Neural cell (in vitro differentiated cells): Measurements from ENCODE around the gene BCOR. TPM values are rescaled to one million over a fixed set of nuclear protein-coding genes. Genes with fewer than 3 reads are reported as not detected.

Experiments used
- H2AFZ ChIP-seq: fragments of 200-600, 300-800 bp; sonication (generic), shearing (Covaris generic); 2 replicates; pipeline ENCODE4 v1.6.0; 2014; ENCODE audit warnings: low read depth, mild to moderate bottlenecking, antibody characterized with exemption, low read length, moderate library complexity
- H3F3A ChIP-seq: fragments of 200-600 bp; shearing (Covaris generic); 2 replicates; pipeline ENCODE4 v1.6.1; 2016; ENCODE audit warnings: mild to moderate bottlenecking, moderate library complexity, mixed read lengths, antibody characterized with exemption, low read length; ENCODE audit not compliant: insufficient read depth, poor library complexity, severe bottlenecking
- H3K27ac ChIP-seq: fragments of 200-600, 300-800 bp; sonication (generic), shearing (Covaris generic); 2 replicates; pipeline ENCODE4 v1.5.1; 2014; ENCODE audit warnings: mild to moderate bottlenecking, low read length, moderate library complexity
- H3K27me3 ChIP-seq: fragments of 300-800, 200-600 bp; sonication (generic), shearing (Covaris generic); 2 replicates; pipeline ENCODE4 v1.6.0; 2014; ENCODE audit warnings: mild to moderate bottlenecking, low read depth, low read length, moderate library complexity; ENCODE audit not compliant: insufficient read depth
- H3K36me3 ChIP-seq: fragments of 300-800, 200-600 bp; sonication (generic), shearing (Covaris generic); 2 replicates; pipeline ENCODE4 v1.5.1; 2014; ENCODE audit warnings: mild to moderate bottlenecking, antibody characterized with exemption, low read length, moderate library complexity; ENCODE audit not compliant: insufficient read depth
- H3K4me2 ChIP-seq: fragments of 300-800, 200-600 bp; sonication (generic), shearing (Covaris generic); 2 replicates; pipeline ENCODE4 v1.6.0; 2014; ENCODE audit warnings: mild to moderate bottlenecking, low read length
- H3K4me3 ChIP-seq: fragments of 300-800, 200-600 bp; sonication (generic), shearing (Covaris generic); 2 replicates; pipeline ENCODE4 v1.5.1; 2014; ENCODE audit warnings: mild to moderate bottlenecking, low read length, moderate library complexity
- H3K79me2 ChIP-seq: fragments of 200-600 bp; shearing (Covaris generic); replicated peaks from 2 replicates; pipeline ENCODE4 v1.6.0; 2014; ENCODE audit warnings: mild to moderate bottlenecking, low read length, moderate library complexity; ENCODE audit not compliant: insufficient read depth
- H3K9ac ChIP-seq: fragments of 300-800, 200-600 bp; sonication (generic), shearing (Covaris generic); 2 replicates; pipeline ENCODE4 v1.6.1; 2016; ENCODE audit warnings: mild to moderate bottlenecking, low read length, mixed read lengths
- H3K9me2 ChIP-seq: fragments of 200-600 bp; shearing (Covaris generic); 2 replicates; pipeline ENCODE4 v1.6.1; 2016; ENCODE audit warnings: mild to moderate bottlenecking, low read length, mixed read lengths; ENCODE audit not compliant: insufficient read depth
- H3K9me3 ChIP-seq: fragments of 200-600, 300-800 bp; sonication (generic), shearing (Covaris generic); 2 replicates; pipeline ENCODE4 v1.6.1; 2016; ENCODE audit warnings: mild to moderate bottlenecking, mixed run types, low read length, moderate library complexity, mixed read lengths
- H4K20me1 ChIP-seq: fragments of 200-600 bp; shearing (Covaris generic); 2 replicates; pipeline ENCODE4 v1.6.1; 2016; ENCODE audit warnings: mild to moderate bottlenecking, mixed run types; ENCODE audit not compliant: insufficient read depth
- CTCF ChIP-seq: fragments of 450-650 bp; IDR thresholded peaks from 2 replicates; pipeline ENCODE4 v1.5.1; 2014; ENCODE audit warnings: antibody characterized with exemption, mild to moderate bottlenecking, moderate library complexity; ENCODE audit not compliant: poor library complexity, severe bottlenecking
- EP300 ChIP-seq: fragments of 450-650 bp; conservative IDR thresholded peaks from 2 replicates; pipeline ENCODE4 v1.6.1; 2014; ENCODE audit warnings: antibody characterized with exemption, mild to moderate bottlenecking, moderate library complexity; ENCODE audit not compliant: poor library complexity, severe bottlenecking
- EZH2 ChIP-seq: fragments of 200-600, 300-800 bp; shearing (Covaris generic), sonication (generic); IDR thresholded peaks from 2 replicates; pipeline ENCODE4 v1.6.1; 2014; ENCODE audit warnings: antibody characterized with exemption, low read length, borderline replicate concordance, mild to moderate bottlenecking; ENCODE audit not compliant: insufficient read depth, poor library complexity, severe bottlenecking
- MXI1 ChIP-seq: fragments of 450-650 bp; conservative IDR thresholded peaks from 2 replicates; pipeline ENCODE4 v1.6.1; 2014; ENCODE audit warnings: antibody characterized with exemption, mild to moderate bottlenecking; ENCODE audit not compliant: poor library complexity, severe bottlenecking
- POLR2AphosphoS5 ChIP-seq: IDR thresholded peaks from 2 replicates; pipeline ENCODE4 v1.6.1; 2012
- RAD21 ChIP-seq: fragments of 450-650 bp; conservative IDR thresholded peaks from 2 replicates; pipeline ENCODE4 v1.6.1; 2014; ENCODE audit warnings: antibody characterized with exemption, mild to moderate bottlenecking, moderate library complexity
- REST ChIP-seq: IDR thresholded peaks from 2 replicates; pipeline ENCODE4 v1.6.1; 2012; ENCODE audit warnings: borderline replicate concordance
- SMC3 ChIP-seq: fragments of 450-650 bp; conservative IDR thresholded peaks from 2 replicates; pipeline ENCODE4 v1.6.1; 2014; ENCODE audit warnings: antibody characterized with exemption, mild to moderate bottlenecking, moderate library complexity; ENCODE audit not compliant: poor library complexity
- TAF1 ChIP-seq: IDR thresholded peaks from 2 replicates; pipeline ENCODE4 v1.6.1; 2012; ENCODE audit warnings: low read depth
- polyA plus RNA-seq: library from polyadenylated mRNA; depleted of rRNA; stranded (reverse); fragments of >200 nt; gene quantifications from 2 replicates; pipeline ENCODE4 v1.2.3, GENCODE V29; 2014

The BCOR gene
- polyA plus RNA-seq, 1 donor from 2014 or later: 18.0 TPM

GRCh38 chrX:40062525-40063155 lies 35.1 kb downstream of the BCOR start:
- no peak for TF ChIP-seq RAD21
- TF ChIP-seq TAF1: no peak
- no peak for TF ChIP-seq POLR2AphosphoS5
- no peak for TF ChIP-seq REST
- TF ChIP-seq CTCF: no peak
- no peak for TF ChIP-seq MXI1
- TF ChIP-seq EZH2: no peak
- Histone ChIP-seq H3K4me3 (no peak overlapping the region), H3K79me2 (no peaks in the 10 kb centered on the region), H3F3A (no peaks in the 10 kb centered on the region), H3K4me2 (no peak overlapping the region), H3K9me3 (no peaks in the 10 kb centered on the region), H3K27me3 (no peaks in the 10 kb centered on the region), H2AFZ (no peak overlapping the region), H3K27ac (no peak overlapping the region), H3K36me3 (no peaks in the 10 kb centered on the region), H3K9ac (no peak overlapping the region), H4K20me1 (no peaks in the 10 kb centered on the region), H3K9me2 (no peaks in the 10 kb centered on the region)

- H3K9me2 ChIP-seq: no peaks in the 10 kb centered on the region
- no peak overlapping the region for H3K4me2 ChIP-seq
- no peaks in the 10 kb centered on the region for H3K27me3 ChIP-seq
- H3K79me2 ChIP-seq: no peaks in the 10 kb centered on the region
- H2AFZ ChIP-seq: no peak overlapping the region
- no peaks in the 10 kb centered on the region for H3F3A ChIP-seq
- no peak overlapping the region for H3K4me3 ChIP-seq
- no peak for TF ChIP-seq SMC3
- TF ChIP-seq TAF1: no peak
- no peak for TF ChIP-seq POLR2AphosphoS5
- TF ChIP-seq EP300: no peak
- TF ChIP-seq CTCF: no peak
- TF ChIP-seq REST: no peak
- TF ChIP-seq RAD21: no peak
- TF ChIP-seq MXI1: no peak
- TF ChIP-seq EZH2: no peak
- H3K9me3 ChIP-seq: no peaks in the 10 kb centered on the region
- H3K27ac ChIP-seq: no peak overlapping the region
- H4K20me1 ChIP-seq: no peaks in the 10 kb centered on the region
- no peaks in the 10 kb centered on the region for H3K36me3 ChIP-seq
- no peak overlapping the region for H3K9ac ChIP-seq
Measured at GRCh38 chrX:40061871-40062524, 35.8 kb downstream of the BCOR start.
